ENCODE measurements around the gene DPP6.

Gene DPP6

DNA sequence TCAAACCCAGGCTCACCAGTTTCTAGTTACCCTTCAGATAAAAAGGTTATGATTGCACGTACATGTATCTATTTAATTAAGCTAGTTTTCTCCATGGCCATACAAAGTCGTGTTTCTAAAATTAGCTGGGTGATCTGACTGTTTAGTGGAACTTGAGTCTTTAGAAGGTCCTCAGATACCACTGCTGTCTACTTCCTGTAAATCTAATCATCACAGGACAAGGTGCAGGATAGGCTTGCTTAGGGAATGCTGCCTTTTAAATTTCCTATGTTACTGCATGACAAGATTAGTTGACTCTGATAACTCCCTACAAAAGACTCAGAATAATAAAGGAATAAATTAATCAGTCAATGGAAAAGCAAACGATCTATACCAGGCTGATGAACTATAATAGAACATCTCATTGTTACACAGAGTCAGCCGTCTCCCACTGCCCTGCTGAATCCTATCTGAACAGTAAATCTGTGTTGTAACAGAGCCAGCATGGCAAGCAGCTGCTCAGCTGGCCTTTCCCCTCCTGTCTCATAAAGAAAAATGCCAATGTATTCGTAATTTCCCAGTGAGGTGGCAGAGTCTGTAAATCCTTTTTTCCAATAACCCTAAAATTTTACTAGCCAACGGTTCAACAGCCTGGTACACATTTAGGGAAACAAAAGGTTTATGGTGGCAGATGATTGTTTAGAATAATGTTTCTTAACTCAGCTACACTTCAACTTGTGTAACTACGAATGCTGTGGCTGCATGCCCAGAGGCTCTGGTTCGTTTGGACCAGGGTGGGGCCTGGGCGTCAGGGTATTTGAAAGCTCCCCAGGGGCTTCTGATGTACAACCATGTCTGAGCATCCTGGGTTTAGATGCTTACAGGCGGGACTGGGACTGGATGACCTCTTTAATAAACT lies 632.7 kb downstream of the DPP6 start:
- TF ChIP-seq, protein P1, sequence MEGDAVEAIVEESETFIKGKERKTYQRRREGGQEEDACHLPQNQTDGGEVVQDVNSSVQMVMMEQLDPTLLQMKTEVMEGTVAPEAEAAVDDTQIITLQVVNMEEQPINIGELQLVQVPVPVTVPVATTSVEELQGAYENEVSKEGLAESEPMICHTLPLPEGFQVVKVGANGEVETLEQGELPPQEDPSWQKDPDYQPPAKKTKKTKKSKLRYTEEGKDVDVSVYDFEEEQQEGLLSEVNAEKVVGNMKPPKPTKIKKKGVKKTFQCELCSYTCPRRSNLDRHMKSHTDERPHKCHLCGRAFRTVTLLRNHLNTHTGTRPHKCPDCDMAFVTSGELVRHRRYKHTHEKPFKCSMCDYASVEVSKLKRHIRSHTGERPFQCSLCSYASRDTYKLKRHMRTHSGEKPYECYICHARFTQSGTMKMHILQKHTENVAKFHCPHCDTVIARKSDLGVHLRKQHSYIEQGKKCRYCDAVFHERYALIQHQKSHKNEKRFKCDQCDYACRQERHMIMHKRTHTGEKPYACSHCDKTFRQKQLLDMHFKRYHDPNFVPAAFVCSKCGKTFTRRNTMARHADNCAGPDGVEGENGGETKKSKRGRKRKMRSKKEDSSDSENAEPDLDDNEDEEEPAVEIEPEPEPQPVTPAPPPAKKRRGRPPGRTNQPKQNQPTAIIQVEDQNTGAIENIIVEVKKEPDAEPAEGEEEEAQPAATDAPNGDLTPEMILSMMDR (IDR thresholded peaks at IDR 0.05; ENCODE audit: low read depth, low read length, missing control alignments) = no peak
- H3K4me3 ChIP-seq (ENCODE audit: low read depth, low read length) = no peak overlapping the region
- DNase-seq (ENCODE audit: low read depth) = no peak

DNA sequence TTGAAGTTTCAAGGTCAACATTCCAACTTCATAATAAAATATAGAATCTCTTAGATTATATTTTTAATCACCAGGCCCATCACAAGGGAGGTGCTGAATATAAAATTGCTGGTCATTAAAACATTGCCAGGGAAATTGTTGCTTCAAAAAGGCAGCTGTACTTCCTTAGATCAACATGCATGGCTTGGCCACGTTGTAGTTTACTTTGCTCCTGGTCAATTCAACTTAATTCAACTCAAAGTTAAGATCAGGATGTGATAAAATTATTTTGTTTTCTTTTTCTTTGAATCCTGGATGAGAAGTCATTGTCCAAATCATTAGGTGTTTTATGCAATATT lies 633.3 kb downstream of the DPP6 start:
- H3K4me3 ChIP-seq (ENCODE audit: low read depth, low read length) = no peak overlapping the region
- no peak for DNase-seq (ENCODE audit: low read depth)
- TF ChIP-seq, protein P1 (IDR thresholded peaks at IDR 0.05; ENCODE audit: low read depth, low read length, missing control alignments) = no peak

DNA sequence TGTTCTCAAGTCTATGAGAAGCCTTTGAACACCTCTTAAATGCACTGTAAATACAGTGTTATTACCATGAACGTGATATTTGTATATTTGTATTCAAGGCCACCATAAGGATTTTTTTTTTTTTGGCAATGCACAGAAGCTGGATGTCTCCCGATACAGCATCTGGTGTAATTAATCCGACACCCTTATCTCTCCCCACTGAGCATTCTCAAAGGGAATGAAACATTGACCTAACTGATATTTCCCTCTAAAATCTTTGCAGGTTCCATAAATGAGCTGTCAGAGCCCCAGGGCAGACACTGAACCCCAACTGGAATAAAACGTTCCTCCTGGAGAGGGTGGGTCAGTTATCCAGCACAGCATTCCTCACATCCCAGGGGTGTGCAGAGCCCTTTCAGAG lies 634.1 kb downstream of the DPP6 start:
- TF ChIP-seq, protein P1 (IDR thresholded peaks at IDR 0.05; ENCODE audit: low read depth, low read length, missing control alignments) = no peak
- DNase-seq (ENCODE audit: low read depth) = no peak
- H3K4me3 ChIP-seq (ENCODE audit: low read depth, low read length) = no peak overlapping the region

DNA sequence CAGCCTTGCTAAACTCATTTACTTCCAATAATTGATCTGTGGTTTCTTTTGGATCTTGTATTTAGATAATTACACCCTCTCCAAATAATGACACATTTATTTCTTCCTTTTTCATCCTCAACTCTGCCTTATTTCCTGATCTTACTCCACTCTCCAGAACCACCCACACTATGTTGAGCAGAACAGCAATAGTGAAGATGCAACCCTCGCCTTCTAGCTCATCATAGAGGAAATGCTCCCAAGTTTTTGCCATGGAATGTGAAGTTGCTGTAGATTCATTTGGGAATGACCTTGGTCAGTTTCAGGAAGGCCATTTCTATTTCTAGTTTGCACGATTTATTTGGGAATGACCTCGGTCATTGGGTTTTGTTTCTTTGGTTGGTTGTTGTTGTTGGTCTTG lies 636.8 kb downstream of the DPP6 start:
- TF ChIP-seq, protein P1 (IDR thresholded peaks at IDR 0.05; ENCODE audit: low read depth, low read length, missing control alignments) = no peak
- DNase-seq (ENCODE audit: low read depth) = no peak
- H3K4me3 ChIP-seq (ENCODE audit: low read depth, low read length) = no peak overlapping the region

DNA sequence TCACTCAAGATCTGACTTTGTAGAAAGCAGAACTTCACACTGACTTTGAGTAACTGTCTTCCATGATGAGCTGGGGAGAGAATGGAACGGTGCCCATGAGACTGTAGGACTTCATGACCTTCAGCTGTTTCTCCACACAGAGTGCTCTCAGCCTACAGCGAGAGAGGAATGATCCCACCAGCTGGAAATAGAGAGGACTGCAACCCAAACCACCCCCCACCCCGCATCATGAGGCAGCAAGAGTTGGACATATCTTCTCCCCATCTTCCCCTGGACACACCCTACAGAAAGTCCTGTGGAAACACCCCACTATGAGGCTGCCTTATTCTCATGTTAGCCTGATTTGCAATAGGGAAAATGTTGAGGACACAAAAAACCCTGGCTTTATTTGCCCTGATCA lies 638.2 kb downstream of the DPP6 start:
- no peak overlapping the region for H3K4me3 ChIP-seq (ENCODE audit: low read depth, low read length)
- TF ChIP-seq, protein P1 (IDR thresholded peaks at IDR 0.05; ENCODE audit: low read depth, low read length, missing control alignments) = no peak
- DNase-seq (ENCODE audit: low read depth) = no peak

DNA sequence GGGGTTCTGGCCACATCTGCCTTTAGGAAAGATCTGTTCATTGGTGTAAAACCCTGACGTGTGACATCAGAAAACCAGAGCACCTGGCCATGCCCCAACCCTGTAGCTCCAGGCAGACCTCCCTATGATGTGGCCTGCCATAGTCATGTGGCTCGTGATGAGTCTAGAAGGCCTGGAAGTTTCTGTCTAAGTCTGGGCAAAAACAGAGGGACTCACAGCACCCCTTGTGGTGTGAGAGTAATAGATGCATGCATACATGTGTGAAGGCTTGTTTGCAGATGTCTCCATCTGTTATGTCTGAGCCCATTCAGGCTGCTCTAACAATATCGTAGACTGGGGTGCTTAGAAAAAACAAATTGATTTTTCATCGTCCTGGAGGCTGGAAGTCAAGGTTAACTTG lies 641.5 kb downstream of the DPP6 start:
- TF ChIP-seq, protein P1 (IDR thresholded peaks at IDR 0.05; ENCODE audit: low read depth, low read length, missing control alignments) = no peak
- H3K4me3 ChIP-seq (ENCODE audit: low read depth, low read length) = no peak overlapping the region
- DNase-seq (ENCODE audit: low read depth) = no peak

DNA sequence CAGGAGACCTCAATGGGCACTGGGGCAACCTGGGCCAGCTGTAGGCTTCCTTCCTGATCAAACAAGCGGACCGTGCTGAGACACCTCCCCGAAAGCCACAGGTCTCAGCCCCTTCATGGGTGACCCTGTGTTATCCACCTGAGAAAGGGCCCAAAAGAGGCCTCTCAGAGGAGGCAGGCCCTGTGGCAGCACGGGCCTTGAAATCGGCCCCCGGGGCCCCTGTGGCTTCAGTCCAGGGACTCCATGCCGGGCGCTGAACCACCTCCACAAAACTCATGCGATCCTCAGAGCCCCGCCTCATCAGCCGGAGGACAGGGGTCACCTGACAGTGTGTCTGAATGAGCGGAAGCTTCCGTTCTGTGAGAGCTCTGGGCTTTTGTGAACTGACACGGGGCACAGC lies 643.6 kb downstream of the DPP6 start:
- no peak for DNase-seq (ENCODE audit: low read depth)
- TF ChIP-seq, protein P1 (IDR thresholded peaks at IDR 0.05; ENCODE audit: low read depth, low read length, missing control alignments) = no peak
- no peak overlapping the region for H3K4me3 ChIP-seq (ENCODE audit: low read depth, low read length)
